Measurements from ENCODE around the gene ANKRD7. TPM values are rescaled to one million over a fixed set of nuclear protein-coding genes. Genes with fewer than 3 reads are reported as not detected.

Gene ANKRD7
- total RNA-seq, 1 donor from 2014 or later, result 0.62 TPM

Other genes with a start within 250 kb of the ANKRD7 start
- gene LSM8, start 40.5 kb upstream of the ANKRD7 start, total RNA-seq, result 15.6 TPM